Loucy (cell line): ENCODE results near the gene CPED1.

Experiments used
- H2AFZ ChIP-seq: fragments of 200-600 bp; sonication (generic); 2 replicates; pipeline ENCODE4 v1.6.0; 2016; ENCODE audit warnings: antibody characterized with exemption, mild to moderate bottlenecking, low read length, moderate library complexity
- H3F3A ChIP-seq: fragments of 200-600 bp; 2 replicates; pipeline ENCODE4 v1.6.0; 2016; ENCODE audit warnings: antibody characterized with exemption, low read depth, mild to moderate bottlenecking
- H3K27me3 ChIP-seq: fragments of 200-600 bp; sonication (generic); 2 replicates; pipeline ENCODE4 v1.6.1; 2014; ENCODE audit warnings: low read length, mild to moderate bottlenecking; ENCODE audit not compliant: insufficient read depth, poor library complexity, severe bottlenecking
- H3K36me3 ChIP-seq: fragments of 200-600 bp; sonication (generic); 2 replicates; pipeline ENCODE4 v1.6.1; 2016; ENCODE audit warnings: low read length; ENCODE audit not compliant: insufficient read depth
- H3K4me1 ChIP-seq: fragments of 200-600 bp; sonication (generic); 2 replicates; pipeline ENCODE4 v1.5.1; 2014; ENCODE audit warnings: low read length, mild to moderate bottlenecking; ENCODE audit not compliant: insufficient read depth, poor library complexity, severe bottlenecking
- H3K4me2 ChIP-seq: fragments of 200-600 bp; sonication (generic); 2 replicates; pipeline ENCODE4 v1.6.0; 2014; ENCODE audit warnings: antibody characterized with exemption, low read length, low read depth, mild to moderate bottlenecking; ENCODE audit not compliant: poor library complexity, severe bottlenecking
- H3K4me3 ChIP-seq: fragments of 200-600 bp; sonication (generic); 2 replicates; pipeline ENCODE4 v1.5.1; 2014; ENCODE audit warnings: low read length, mild to moderate bottlenecking, mixed read lengths; ENCODE audit not compliant: poor library complexity, severe bottlenecking
- H3K79me2 ChIP-seq: fragments of 200-600 bp; sonication (generic); 2 replicates; pipeline ENCODE4 v1.6.1; 2014; ENCODE audit warnings: low read length; ENCODE audit not compliant: insufficient read depth
- H3K9ac ChIP-seq: fragments of 200-600 bp; sonication (generic); 2 replicates; pipeline ENCODE4 v1.6.0; 2014; ENCODE audit warnings: mild to moderate bottlenecking, low read depth, low read length, moderate library complexity; ENCODE audit not compliant: poor library complexity, severe bottlenecking
- H3K9me2 ChIP-seq: fragments of 200-600 bp; sonication (generic); replicated peaks from 2 replicates; pipeline ENCODE4 v1.6.1; 2016; ENCODE audit warnings: low read depth, low read length, mixed read lengths
- H3K9me3 ChIP-seq: fragments of 200-600 bp; sonication (generic); 2 replicates; pipeline ENCODE4 v1.6.1; 2014; ENCODE audit warnings: mild to moderate bottlenecking, antibody characterized with exemption, low read length, low read depth; ENCODE audit not compliant: insufficient read depth
- H4K20me1 ChIP-seq: fragments of 200-600 bp; sonication (generic); 2 replicates; pipeline ENCODE4 v1.6.0; 2014; ENCODE audit warnings: antibody characterized with exemption, low read length, mild to moderate bottlenecking; ENCODE audit not compliant: insufficient read depth, poor library complexity, severe bottlenecking
- EZH2phosphoT487 ChIP-seq: fragments of 200-600 bp; IDR thresholded peaks from 2 replicates; pipeline ENCODE4 v1.6.1; 2018; ENCODE audit warnings: antibody characterized with exemption, mild to moderate bottlenecking, moderate library complexity, borderline replicate concordance
- TF ChIP-seq, protein P1 (sequence below): fragments of 200-600 bp; sonication (generic); conservative IDR thresholded peaks from 2 replicates; pipeline ENCODE4 v1.5.1; 2014; ENCODE audit warnings: mild to moderate bottlenecking, antibody characterized with exemption, low read length

Gene CPED1

DNA sequence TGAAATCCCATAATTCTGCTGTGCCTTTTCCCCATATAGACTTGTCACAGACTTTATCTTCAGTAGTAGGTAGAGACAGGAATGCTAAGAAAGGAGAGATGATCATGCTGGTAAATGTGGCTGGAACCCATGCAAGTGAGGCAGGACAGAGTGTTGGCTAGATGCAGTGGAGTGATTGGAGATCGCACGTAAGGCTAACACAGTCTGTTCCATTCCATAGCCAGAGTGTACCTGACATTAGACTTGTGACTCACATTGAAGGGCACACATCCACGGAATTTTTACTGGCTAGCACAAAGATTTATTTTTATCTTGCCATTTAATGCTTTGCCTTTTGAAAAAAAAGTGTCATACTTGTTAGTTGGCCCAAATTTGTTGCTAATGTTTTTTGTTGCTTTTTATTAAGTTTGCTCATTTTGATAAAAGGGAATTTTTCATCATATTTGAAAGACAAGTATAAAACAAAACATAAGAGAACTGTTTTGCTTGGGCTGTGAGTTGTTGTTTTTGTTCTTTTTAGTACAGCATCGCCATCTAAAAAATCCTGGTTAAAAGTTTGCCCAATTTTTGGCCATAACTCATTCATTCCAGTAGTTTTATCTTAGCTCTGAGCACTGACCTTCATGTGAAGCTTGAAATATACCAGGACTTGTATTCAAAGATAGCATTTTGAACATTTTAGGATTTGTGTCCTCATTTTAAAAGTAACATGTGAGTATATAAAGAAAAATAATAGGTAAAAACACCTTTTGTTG lies 81.0 kb downstream of the CPED1 start:
- TF ChIP-seq, protein P1, sequence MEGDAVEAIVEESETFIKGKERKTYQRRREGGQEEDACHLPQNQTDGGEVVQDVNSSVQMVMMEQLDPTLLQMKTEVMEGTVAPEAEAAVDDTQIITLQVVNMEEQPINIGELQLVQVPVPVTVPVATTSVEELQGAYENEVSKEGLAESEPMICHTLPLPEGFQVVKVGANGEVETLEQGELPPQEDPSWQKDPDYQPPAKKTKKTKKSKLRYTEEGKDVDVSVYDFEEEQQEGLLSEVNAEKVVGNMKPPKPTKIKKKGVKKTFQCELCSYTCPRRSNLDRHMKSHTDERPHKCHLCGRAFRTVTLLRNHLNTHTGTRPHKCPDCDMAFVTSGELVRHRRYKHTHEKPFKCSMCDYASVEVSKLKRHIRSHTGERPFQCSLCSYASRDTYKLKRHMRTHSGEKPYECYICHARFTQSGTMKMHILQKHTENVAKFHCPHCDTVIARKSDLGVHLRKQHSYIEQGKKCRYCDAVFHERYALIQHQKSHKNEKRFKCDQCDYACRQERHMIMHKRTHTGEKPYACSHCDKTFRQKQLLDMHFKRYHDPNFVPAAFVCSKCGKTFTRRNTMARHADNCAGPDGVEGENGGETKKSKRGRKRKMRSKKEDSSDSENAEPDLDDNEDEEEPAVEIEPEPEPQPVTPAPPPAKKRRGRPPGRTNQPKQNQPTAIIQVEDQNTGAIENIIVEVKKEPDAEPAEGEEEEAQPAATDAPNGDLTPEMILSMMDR = no peak
- TF ChIP-seq EZH2phosphoT487 = no peak
- no peaks in the 10 kb centered on the region for H3K27me3 ChIP-seq
- no peaks in the 10 kb centered on the region for H3K4me1 ChIP-seq
- H3K36me3 ChIP-seq = no peaks in the 10 kb centered on the region
- H3F3A ChIP-seq = no peaks in the 10 kb centered on the region
- no peaks in the 10 kb centered on the region for H3K79me2 ChIP-seq
- H3K4me3 ChIP-seq = no peak overlapping the region
- H3K9me2 ChIP-seq = no peaks in the 10 kb centered on the region
- H4K20me1 ChIP-seq = no peaks in the 10 kb centered on the region
- no peak overlapping the region for H2AFZ ChIP-seq
- H3K9me3 ChIP-seq = no peaks in the 10 kb centered on the region
- H3K4me2 ChIP-seq = no peak overlapping the region
- H3K9ac ChIP-seq = no peak overlapping the region

DNA sequence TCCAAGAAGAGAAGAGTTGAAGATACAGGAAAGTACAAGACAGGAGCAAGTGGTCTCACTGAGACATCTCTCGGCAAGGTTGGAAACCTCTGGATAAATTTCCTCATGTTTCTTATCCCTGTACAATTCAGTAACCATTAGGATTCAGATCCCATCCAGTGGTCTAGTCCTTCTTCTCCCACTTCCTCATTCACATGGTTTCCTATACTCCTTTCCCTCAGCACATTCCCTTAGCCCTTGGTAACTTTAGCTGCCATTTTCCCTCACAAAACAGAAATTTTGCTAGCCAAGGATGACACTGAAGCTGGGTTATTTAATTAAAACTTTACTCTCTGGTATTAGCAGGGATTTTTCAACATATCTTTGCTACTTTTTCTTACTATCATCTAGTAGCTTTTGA lies 82.6 kb downstream of the CPED1 start:
- TF ChIP-seq EZH2phosphoT487 = no peak
- TF ChIP-seq, protein P1 = no peak
- Histone ChIP-seq H3K9me3 (no peaks in the 10 kb centered on the region), H3K27me3 (no peaks in the 10 kb centered on the region), H3K9ac (no peak overlapping the region), H3K4me1 (no peaks in the 10 kb centered on the region), H3K4me3 (no peak overlapping the region), H3K4me2 (no peak overlapping the region), H4K20me1 (no peaks in the 10 kb centered on the region), H3K9me2 (no peaks in the 10 kb centered on the region), H3K79me2 (no peaks in the 10 kb centered on the region), H2AFZ (no peak overlapping the region), H3F3A (no peaks in the 10 kb centered on the region), H3K36me3 (no peaks in the 10 kb centered on the region)

DNA sequence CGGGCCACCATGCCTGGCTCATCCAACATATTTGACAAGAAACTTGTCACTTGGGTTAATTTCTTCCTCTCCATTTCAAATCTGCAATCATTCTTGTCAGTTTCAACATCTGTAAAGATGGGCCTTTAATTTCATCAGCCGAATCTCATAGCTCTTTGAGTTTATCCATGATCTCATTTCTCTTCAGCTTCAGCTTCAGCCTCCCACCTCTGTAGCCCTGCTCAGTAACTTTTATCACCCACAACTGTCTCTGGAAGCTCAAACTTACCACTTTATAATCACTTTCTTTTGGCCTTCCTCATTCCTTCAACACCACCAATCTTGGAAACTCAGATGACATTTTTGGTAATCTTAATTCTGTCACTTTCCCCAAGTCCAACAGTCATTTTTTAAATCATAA lies 83.2 kb downstream of the CPED1 start:
- no peak overlapping the region for H3K9ac ChIP-seq
- H3F3A ChIP-seq = no peaks in the 10 kb centered on the region
- H4K20me1 ChIP-seq = no peaks in the 10 kb centered on the region
- H3K9me2 ChIP-seq = no peaks in the 10 kb centered on the region
- no peaks in the 10 kb centered on the region for H3K27me3 ChIP-seq
- no peaks in the 10 kb centered on the region for H3K79me2 ChIP-seq
- TF ChIP-seq EZH2phosphoT487 = no peak
- TF ChIP-seq, protein P1 = no peak
- H3K4me2 ChIP-seq = no peak overlapping the region
- no peaks in the 10 kb centered on the region for H3K36me3 ChIP-seq
- no peaks in the 10 kb centered on the region for H3K4me1 ChIP-seq
- H3K4me3 ChIP-seq = no peak overlapping the region
- no peaks in the 10 kb centered on the region for H3K9me3 ChIP-seq
- H2AFZ ChIP-seq = no peak overlapping the region
